Activated CD4-positive, alpha-beta memory T cell treated with anti-CD3 and anti-CD28 coated beads for 36 hours (primary cell): ENCODE data around the gene PYCR2. TPM values are rescaled to one million over a fixed set of nuclear protein-coding genes. Genes with fewer than 3 reads are reported as not detected.

Source experiments
- CTCF ChIA-PET: fragments of 350-600 bp; sonication (Branson Sonifier 250); formaldehyde crosslinking; loops from one replicate; lab custom pipeline; 2021; ENCODE audit warnings: antibody characterized with exemption, inconsistent platforms; lab: Charles Lee
- POLR2A ChIA-PET: fragments of 350-600 bp; sonication (Branson Sonifier 250); formaldehyde crosslinking; loops from one replicate; lab custom pipeline; 2021; ENCODE audit warnings: antibody characterized with exemption; lab: Charles Lee
- DNase-seq: peaks from one replicate; pipeline ENCODE4 v3.0.0-alpha.2; 2020
- H3K27ac Mint-ChIP-seq: one replicate; pipeline ENCODE4 v1.8.0; 2021; ENCODE audit warnings: mixed read lengths
- H3K27me3 Mint-ChIP-seq: one replicate; pipeline ENCODE4 v1.8.0; 2021; ENCODE audit warnings: mixed read lengths
- H3K36me3 Mint-ChIP-seq: one replicate; pipeline ENCODE4 v1.8.0; 2021; ENCODE audit warnings: mixed read lengths
- H3K4me1 Mint-ChIP-seq: one replicate; pipeline ENCODE4 v1.8.0; 2021; ENCODE audit warnings: low read depth, mixed read lengths
- H3K4me3 Mint-ChIP-seq: one replicate; pipeline ENCODE4 v1.8.0; 2021; ENCODE audit warnings: mild to moderate bottlenecking, mixed read lengths
- H3K9me3 Mint-ChIP-seq: one replicate; pipeline ENCODE4 v1.8.0; 2021; ENCODE audit warnings: mixed read lengths
- intact Hi-C: fragments of 100-400 bp; cut with micrococcal nuclease; formaldehyde crosslinking; loops from one replicate; pipeline ENCODE4 v1.15.1; 2023
- microRNA-seq: library from miRNA; unstranded; fragments of <30 nt; microRNA quantifications from one replicate; pipeline ENCODE4 v1.2.0, GENCODE V29; 2022; ENCODE audit warnings: borderline number of aligned reads, borderline microRNAs expressed, borderline replicate concordance
- total RNA-seq, 2 experiments: library from RNA; stranded (reverse); gene quantifications; one replicate each; pipeline ENCODE4 v1.2.3, GENCODE V29; 2021

PYCR2 gene
- total RNA-seq, 2 experiments from 2014 or later = 127 TPM

- H3K4me3 Mint-ChIP-seq = no peak overlapping the region
- intact Hi-C loops = no loop called here
- peak; percentile 34 for DNase-seq
- no peaks in the 10 kb centered on the region for H3K27me3 Mint-ChIP-seq
- peaks cover 23% of the 10 kb centered on the region for H3K36me3 Mint-ChIP-seq
- CTCF ChIA-PET = interaction anchor here (0.6 to 0.8 kb wide), 3 partner anchors 11 to 541 kb away, joined by 3 read pairs; partner anchors contain the start of gene TMEM63A
- POLR2A ChIA-PET = interaction anchor here (1.3 kb wide), 1 partner anchor 10 kb away, joined by 4 read pairs; the partner anchor contains the start of gene TMEM63A
- H3K9me3 Mint-ChIP-seq = no peaks in the 10 kb centered on the region
- H3K27ac Mint-ChIP-seq = peak overlapping the region; percentile 36
- H3K4me1 Mint-ChIP-seq = peaks cover 48% of the 10 kb centered on the region
These were observed 52.5 kb downstream of the PYCR2 start for GRCh38 chr1:225871359-225872074.

GRCh38 chr1:225870911-225871310, 53.1 kb downstream of the PYCR2 start:
- CTCF ChIA-PET = interaction anchor here (0.8 kb wide), 3 partner anchors 10 to 396 kb away, joined by 3 read pairs; partner anchors contain the start of gene TMEM63A
- Mint-ChIP-seq H3K27ac (no peak overlapping the region), H3K27me3 (no peaks in the 10 kb centered on the region), H3K4me3 (no peak overlapping the region), H3K36me3 (peaks cover 25% of the 10 kb centered on the region), H3K4me1 (peaks cover 48% of the 10 kb centered on the region), H3K9me3 (no peaks in the 10 kb centered on the region)
- intact Hi-C loops = no loop called here
- DNase-seq = no peak
- POLR2A ChIA-PET = interaction anchor here (1.3 kb wide), 1 partner anchor 11 kb away, joined by 4 read pairs; the partner anchor contains the start of gene TMEM63A

Small RNAs within 50 kb of the gene (microRNA-seq; reads per million reads assigned to microRNA genes)
- gene MIR6741 = 2.4 reads per million

Other genes starting within 250 kb of the PYCR2 start
- gene SRP9, start 146.4 kb downstream of the PYCR2 start, total RNA-seq = 100 to 1,000 TPM; 294 to 314 TPM
- gene EPHX1, start 114.1 kb downstream of the PYCR2 start, total RNA-seq = 1 to 10 TPM; 2.6 to 2.8 TPM
- gene TMEM63A, start 41.9 kb downstream of the PYCR2 start, total RNA-seq = 10 to 100 TPM; 52.2 to 59.1 TPM
- gene LEFTY1, start 35.1 kb downstream of the PYCR2 start, total RNA-seq = under 1 TPM in 1 of 2 experiments, not detected in 1; 0.19 TPM
- not detected for gene LEFTY2, start 17.0 kb upstream of the PYCR2 start, total RNA-seq
- 10 to 100 TPM; 18.0 to 18.2 TPM for gene SDE2, start 75.1 kb upstream of the PYCR2 start, total RNA-seq
- gene H3-3A, start 138.5 kb upstream of the PYCR2 start, total RNA-seq = 100 to 1,000 TPM; 317 to 320 TPM